Osteoblast (primary cell): Measurements from ENCODE around the gene PUS1. TPM values are rescaled to one million over a fixed set of nuclear protein-coding genes. Genes with fewer than 3 reads are reported as not detected.
"Not testable (repeated sequence)": the region's sequence is repeated elsewhere in the genome, so short reads cannot be mapped to it uniquely, and the experiment has no call there.

Experiments used
- DNase-seq: peaks from one replicate; pipeline ENCODE4 v3.0.0; 2011; ENCODE audit warnings: low spot score, mixed read lengths; ENCODE audit not compliant: insufficient read length; ENCODE audit errors: missing footprints
- H2AFZ ChIP-seq: 2 replicates; pipeline ENCODE4 v1.6.0; 2011; ENCODE audit warnings: mild to moderate bottlenecking, low read length
- H3K27ac ChIP-seq: 2 replicates; pipeline ENCODE4 v1.5.1; 2011; ENCODE audit warnings: mild to moderate bottlenecking, low read depth, low read length, moderate library complexity
- H3K27me3 ChIP-seq: 2 replicates; pipeline ENCODE4 v1.6.0; 2012; ENCODE audit warnings: mild to moderate bottlenecking, control low read depth, inconsistent platforms, low read length, moderate library complexity; ENCODE audit not compliant: insufficient read depth
- H3K36me3 ChIP-seq: 2 replicates; pipeline ENCODE4 v1.5.1; 2011; ENCODE audit warnings: mild to moderate bottlenecking, low read length, control low read depth, moderate library complexity; ENCODE audit not compliant: insufficient read depth
- H3K4me1 ChIP-seq: 2 replicates; pipeline ENCODE4 v1.5.1; 2011; ENCODE audit warnings: mild to moderate bottlenecking, low read length, control low read depth, moderate library complexity; ENCODE audit not compliant: insufficient read depth
- H3K4me2 ChIP-seq: 2 replicates; pipeline ENCODE4 v1.6.0; 2011; ENCODE audit warnings: mild to moderate bottlenecking, low read length; ENCODE audit not compliant: insufficient read depth
- H3K4me3 ChIP-seq: fragments of 200-600 bp; sonication (generic); 3 replicates; pipeline ENCODE4 v1.5.1; 2012; ENCODE audit warnings: mild to moderate bottlenecking, low read length, inconsistent platforms; ENCODE audit not compliant: insufficient read depth
- H3K79me2 ChIP-seq: 2 replicates; pipeline ENCODE4 v1.6.0; 2012; ENCODE audit warnings: mild to moderate bottlenecking, low read length, control low read depth, inconsistent platforms; ENCODE audit not compliant: insufficient read depth
- H3K9me3 ChIP-seq: 2 replicates; pipeline ENCODE4 v1.5.1; 2011; ENCODE audit warnings: low read depth, low read length, control low read depth
- H4K20me1 ChIP-seq: 2 replicates; pipeline ENCODE4 v1.6.0; 2012; ENCODE audit warnings: mild to moderate bottlenecking, low read length, control low read depth; ENCODE audit not compliant: insufficient read depth
- CTCF ChIP-seq: IDR thresholded peaks from 2 replicates; pipeline ENCODE4 v1.5.1; 2011; ENCODE audit warnings: mild to moderate bottlenecking, low read depth, low read length, moderate library complexity; ENCODE audit errors: extremely low read depth
- total RNA-seq: library from RNA; depleted of rRNA; stranded (reverse); fragments of >200 nt; gene quantifications from 2 replicates; pipeline ENCODE4 v1.2.3, GENCODE V29; 2012

The PUS1 gene
- total RNA-seq, 1 donor = 7.6 TPM

- peaks cover 40% of the 10 kb centered on the region for H3K79me2 ChIP-seq
- no peak overlapping the region for H3K4me3 ChIP-seq
- no peak overlapping the region for H3K4me2 ChIP-seq
- H3K36me3 ChIP-seq = peaks cover 51% of the 10 kb centered on the region
- no peaks in the 10 kb centered on the region for H3K27me3 ChIP-seq
- no peak for TF ChIP-seq CTCF
- DNase-seq = no peak
- H3K9me3 ChIP-seq = no peaks in the 10 kb centered on the region
- H4K20me1 ChIP-seq = peaks cover 16% of the 10 kb centered on the region
- peaks cover 7% of the 10 kb centered on the region for H3K4me1 ChIP-seq
- H2AFZ ChIP-seq = no peak overlapping the region
- H3K27ac ChIP-seq = no peak overlapping the region
These were observed 53.0 kb downstream of the PUS1 start for GRCh38 chr12:131982041-131982440.

DNA sequence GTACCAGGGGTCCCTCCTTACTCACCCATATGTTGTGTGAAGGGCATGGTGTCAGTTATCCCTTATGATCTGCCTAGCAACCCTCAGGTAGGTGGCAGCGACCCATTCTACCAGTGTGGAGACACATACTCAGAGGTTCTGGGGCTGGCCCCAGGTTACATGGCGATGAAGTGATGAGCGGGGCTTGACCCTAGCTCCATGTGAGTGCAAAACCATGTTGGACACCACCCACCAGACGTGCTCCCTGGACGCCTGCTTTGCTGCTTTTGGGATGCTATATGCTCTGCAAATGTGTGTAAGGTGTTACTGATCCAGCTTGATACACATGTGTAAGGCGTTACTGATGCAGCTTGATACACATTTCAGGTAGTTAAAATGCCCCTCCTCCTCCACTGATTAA is 54.0 kb downstream of the PUS1 start:
- Histone ChIP-seq H3K27me3 (no peaks in the 10 kb centered on the region), H3K79me2 (peaks cover 31% of the 10 kb centered on the region), H2AFZ (no peak overlapping the region), H3K4me3 (no peak overlapping the region), H3K4me1 (peaks cover 7% of the 10 kb centered on the region), H3K4me2 (no peak overlapping the region), H4K20me1 (peaks cover 16% of the 10 kb centered on the region), H3K36me3 (peaks cover 61% of the 10 kb centered on the region), H3K9me3 (no peaks in the 10 kb centered on the region), H3K27ac (no peak overlapping the region)
- no peak for TF ChIP-seq CTCF
- DNase-seq = no peak

DNA sequence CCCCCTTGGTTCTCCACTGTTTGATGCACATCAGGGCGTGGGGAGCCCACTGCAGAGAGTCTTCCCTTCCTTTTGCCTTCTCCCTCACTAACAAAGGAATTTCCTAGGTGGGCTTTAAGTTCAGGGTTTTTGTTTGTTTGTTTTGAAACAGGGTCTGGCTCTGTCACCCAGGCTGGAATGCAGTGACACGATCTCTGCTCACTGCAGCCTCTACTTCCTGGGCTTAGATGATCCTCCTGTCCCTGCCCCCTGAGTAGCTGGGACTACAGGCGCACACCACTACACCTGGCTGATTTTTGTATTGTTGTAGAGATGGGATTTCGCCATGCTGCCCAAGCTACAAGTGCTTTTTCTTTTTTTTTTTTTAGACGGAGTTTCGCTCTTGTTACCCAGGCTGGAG is 54.5 kb downstream of the PUS1 start:
- peaks cover 7% of the 10 kb centered on the region for H3K4me1 ChIP-seq
- no peaks in the 10 kb centered on the region for H3K9me3 ChIP-seq
- H3K79me2 ChIP-seq = peaks cover 25% of the 10 kb centered on the region
- no peak overlapping the region for H3K4me2 ChIP-seq
- H3K27ac ChIP-seq = no peak overlapping the region
- peaks cover 66% of the 10 kb centered on the region for H3K36me3 ChIP-seq
- H4K20me1 ChIP-seq = peaks cover 16% of the 10 kb centered on the region
- no peak overlapping the region for H3K4me3 ChIP-seq
- H3K27me3 ChIP-seq = no peaks in the 10 kb centered on the region
- no peak for TF ChIP-seq CTCF
- DNase-seq = no peak
- H2AFZ ChIP-seq = no peak overlapping the region

- Histone ChIP-seq H4K20me1 (peaks cover 16% of the 10 kb centered on the region), H3K27ac (no peak overlapping the region), H2AFZ (no peak overlapping the region), H3K4me2 (no peak overlapping the region), H3K4me1 (peaks cover 7% of the 10 kb centered on the region), H3K4me3 (no peak overlapping the region), H3K36me3 (peaks cover 68% of the 10 kb centered on the region), H3K27me3 (no peaks in the 10 kb centered on the region), H3K9me3 (no peaks in the 10 kb centered on the region), H3K79me2 (peaks cover 22% of the 10 kb centered on the region)
- no peak for TF ChIP-seq CTCF
- DNase-seq = no peak
These were observed 55.3 kb downstream of the PUS1 start for GRCh38 chr12:131984334-131984733.

DNA sequence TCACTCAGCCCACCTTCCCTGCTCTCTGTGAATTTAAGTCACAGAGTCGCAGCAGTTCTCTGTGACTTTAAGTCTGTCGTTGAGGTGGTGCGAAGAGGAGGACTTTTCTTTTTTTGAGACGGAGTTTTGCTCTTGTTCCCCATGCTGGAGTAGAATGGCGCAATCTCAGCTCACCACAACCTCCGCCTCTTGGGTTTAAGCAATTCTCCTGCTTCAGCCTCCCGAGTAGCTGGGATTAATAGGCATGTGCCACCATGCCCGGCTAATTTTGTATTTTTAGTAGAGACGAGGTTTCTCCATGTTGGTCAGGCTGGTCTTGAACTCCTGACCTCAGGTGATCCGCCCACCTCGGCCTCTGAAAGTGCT is 56.4 kb downstream of the PUS1 start:
- H3K27ac ChIP-seq, H2AFZ ChIP-seq, H4K20me1 ChIP-seq, H3K4me2 ChIP-seq, H3K9me3 ChIP-seq, H3K27me3 ChIP-seq, DNase-seq, H3K4me3 ChIP-seq, H3K4me1 ChIP-seq: not testable (repeated sequence)
- H3K36me3 ChIP-seq = peaks cover 71% of the 10 kb centered on the region
- H3K79me2 ChIP-seq = peaks cover 13% of the 10 kb centered on the region
